RWPE2 (cell line): ENCODE results near the gene KRT33A.
"Not testable (repeated sequence)": the region's sequence is repeated elsewhere in the genome, so short reads cannot be mapped to it uniquely, and the experiment has no call there.

ENCODE experiments used
- ATAC-seq: fragments of 200-7000 bp; cut with Tn5 transposase; 3 replicates; pipeline ENCODE4 v1.9.1; 2021; ENCODE audit warnings: low read depth
- DNase-seq: peaks from one replicate; pipeline ENCODE4 v3.0.0-alpha.2; 2020; ENCODE audit warnings: low spot score
- H3K27ac ChIP-seq: fragments of 450-650 bp; 2 replicates; pipeline ENCODE4 v1.5.1; 2017; ENCODE audit warnings: mild to moderate bottlenecking; ENCODE audit not compliant: poor library complexity, severe bottlenecking
- H3K27me3 ChIP-seq: fragments of 250-450 bp; sonication (Bioruptor Pico); 2 replicates; pipeline ENCODE4 v1.5.1; 2021; ENCODE audit warnings: mild to moderate bottlenecking, moderate library complexity; ENCODE audit not compliant: insufficient read depth, poor library complexity, severe bottlenecking
- H3K36me3 ChIP-seq: fragments of 250-450 bp; sonication (Bioruptor Pico); 2 replicates; pipeline ENCODE4 v1.5.1; 2020; ENCODE audit warnings: low read depth, mild to moderate bottlenecking, moderate library complexity
- H3K4me1 ChIP-seq: fragments of 250-450 bp; sonication (Bioruptor Pico); 2 replicates; pipeline ENCODE4 v1.5.1; 2021; ENCODE audit warnings: mild to moderate bottlenecking, moderate library complexity; ENCODE audit not compliant: insufficient read depth, poor library complexity, severe bottlenecking
- H3K4me3 ChIP-seq: fragments of 250-450 bp; sonication (Bioruptor Pico); 2 replicates; pipeline ENCODE4 v1.5.1; 2021; ENCODE audit warnings: mild to moderate bottlenecking, moderate library complexity; ENCODE audit not compliant: severe bottlenecking
- H3K9me3 ChIP-seq: fragments of 250-450 bp; sonication (Bioruptor Pico); 2 replicates; pipeline ENCODE4 v1.5.1; 2021; ENCODE audit warnings: mild to moderate bottlenecking, moderate library complexity; ENCODE audit not compliant: severe bottlenecking
- CTCF ChIP-seq: fragments of 450-650 bp; IDR thresholded peaks from one replicate; pipeline ENCODE4 v1.5.1; 2017; ENCODE audit warnings: mild to moderate bottlenecking, moderate library complexity; ENCODE audit not compliant: poor library complexity, severe bottlenecking

Gene KRT33A

GRCh38 chr17:41390411-41390938 lies 39.8 kb upstream of the KRT33A start:
- no peaks in the 10 kb centered on the region for H3K9me3 ChIP-seq
- peaks cover 8% of the 10 kb centered on the region for H3K4me1 ChIP-seq
- no peak for TF ChIP-seq CTCF
- no peak overlapping the region for H3K4me3 ChIP-seq
- DNase-seq (no peak), ATAC-seq (no peak)
- H3K27me3 ChIP-seq, result no peaks in the 10 kb centered on the region
- H3K27ac ChIP-seq, result no peak overlapping the region
- H3K36me3 ChIP-seq, result no peaks in the 10 kb centered on the region

- ATAC-seq, result no peak
- H3K4me1 ChIP-seq, result peaks cover under 1% of the 10 kb centered on the region
Measured at GRCh38 chr17:41387670-41388069, 37.0 kb upstream of the KRT33A start.

GRCh38 chr17:41386227-41386626 lies 35.6 kb upstream of the KRT33A start:
- no peak overlapping the region for H3K27ac ChIP-seq
- ATAC-seq (no peak), DNase-seq (no peak)
- H3K9me3 ChIP-seq, result no peaks in the 10 kb centered on the region
- H3K27me3 ChIP-seq, result no peaks in the 10 kb centered on the region
- H3K4me1 ChIP-seq, result peaks cover 5% of the 10 kb centered on the region
- no peak overlapping the region for H3K4me3 ChIP-seq
- no peaks in the 10 kb centered on the region for H3K36me3 ChIP-seq
- no peak for TF ChIP-seq CTCF

More at GRCh38 chr17:41387670-41388069, 37.0 kb upstream of the KRT33A start:
- DNase-seq, result no peak
- H3K27ac ChIP-seq, result no peak overlapping the region
- H3K27me3 ChIP-seq, result no peaks in the 10 kb centered on the region
- H3K4me3 ChIP-seq, result no peak overlapping the region
- no peaks in the 10 kb centered on the region for H3K36me3 ChIP-seq
- TF ChIP-seq CTCF, result no peak
- no peaks in the 10 kb centered on the region for H3K9me3 ChIP-seq

- Histone ChIP-seq H3K27ac (no peak overlapping the region), H3K4me3 (no peak overlapping the region), H3K4me1 (peaks cover 17% of the 10 kb centered on the region), H3K36me3 (no peaks in the 10 kb centered on the region), H3K27me3 (no peaks in the 10 kb centered on the region), H3K9me3 (no peaks in the 10 kb centered on the region)
- no peak for TF ChIP-seq CTCF
- DNase-seq (no peak), ATAC-seq (no peak)
Measured at GRCh38 chr17:41383690-41384089, 33.1 kb upstream of the KRT33A start.

GRCh38 chr17:41382394-41382793 lies 31.8 kb upstream of the KRT33A start:
- Histone ChIP-seq H3K4me1 (peaks cover 25% of the 10 kb centered on the region), H3K9me3 (no peaks in the 10 kb centered on the region), H3K4me3 (no peak overlapping the region), H3K36me3 (no peaks in the 10 kb centered on the region), H3K27me3 (no peaks in the 10 kb centered on the region), H3K27ac (peak overlapping the region; percentile 81)
- no peak for TF ChIP-seq CTCF
- ATAC-seq (peak; percentile 47; the same call in 2 of the 3 replicates), DNase-seq (no peak)

- H3K27me3 ChIP-seq, DNase-seq, ATAC-seq, H3K4me3 ChIP-seq, H3K9me3 ChIP-seq, H3K36me3 ChIP-seq: not testable (repeated sequence)
- peaks cover 25% of the 10 kb centered on the region for H3K4me1 ChIP-seq
- H3K27ac ChIP-seq, result peak within 1 kb of the TSS; percentile 81
Measured at GRCh38 chr17:41381943-41382342, 31.3 kb upstream of the KRT33A start, which contains the start of gene KRT34. Gene KRT34, minus strand, starts transcription at chr17:41382306. Its CDS starts 60 bp downstream, at chr17:41382246.

GRCh38 chr17:41380091-41380490 lies 29.5 kb upstream of the KRT33A start:
- peak; percentile 79 for ATAC-seq
- H3K36me3 ChIP-seq, H3K4me3 ChIP-seq, H3K27me3 ChIP-seq, DNase-seq, H3K9me3 ChIP-seq: not testable (repeated sequence)
- Histone ChIP-seq H3K27ac (peak overlapping the region; percentile 81), H3K4me1 (peaks cover 25% of the 10 kb centered on the region)
